HG03066 (cell line): ENCODE measurements around the gene TMEM204.

Experiments used
- ATAC-seq: cut with Tn5 transposase; IDR thresholded peaks from one replicate; pipeline ENCODE4 v1.9.1; 2021; ENCODE audit warnings: low read depth; ENCODE audit not compliant: unreplicated experiment

The TMEM204 gene

GRCh38 chr16:1518626-1519135 is 14.8 kb upstream of the TMEM204 start:
- ATAC-seq, result no peak

DNA sequence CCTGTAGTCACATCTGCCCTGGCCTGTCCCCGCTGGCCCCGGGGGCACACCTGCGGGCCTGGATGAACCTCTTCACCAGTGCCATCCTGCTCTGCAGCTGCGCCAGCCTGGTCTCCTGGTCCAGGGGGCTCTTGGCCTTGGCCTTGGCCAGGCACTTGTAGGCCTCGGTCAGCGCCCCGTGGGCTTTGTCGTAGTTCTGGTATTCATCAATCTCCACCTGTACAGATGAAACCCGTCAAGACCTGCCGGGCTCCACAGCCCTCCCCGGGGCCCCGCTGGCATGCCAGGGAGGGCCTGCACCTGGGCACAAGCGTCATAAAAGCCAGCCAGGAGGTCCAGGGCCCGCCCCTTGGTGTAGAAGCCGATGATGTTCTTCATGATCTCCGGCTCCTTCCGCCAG is 13.6 kb upstream of the TMEM204 start:
- no peak for ATAC-seq

DNA sequence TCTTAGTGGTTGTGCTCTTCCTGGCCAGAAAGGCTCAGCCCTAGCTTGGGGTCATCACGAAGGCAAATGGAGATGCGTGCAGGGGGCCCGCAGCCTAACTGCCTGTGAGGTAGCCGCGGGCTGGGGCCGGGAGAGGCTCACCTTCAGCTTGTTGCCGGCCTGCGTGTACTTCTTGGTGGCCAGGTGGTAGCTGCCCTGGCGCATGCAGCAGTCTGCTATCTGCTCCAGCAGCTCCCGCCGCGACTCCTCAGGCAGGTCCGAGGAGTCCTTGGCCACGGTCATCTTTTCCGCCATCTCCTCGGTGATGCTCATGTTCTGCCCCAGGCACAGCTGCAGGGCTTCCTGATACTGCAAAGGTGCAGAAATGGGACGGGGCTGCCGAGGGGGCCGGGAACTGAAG is 13.0 kb upstream of the TMEM204 start:
- ATAC-seq, result no peak

GRCh38 chr16:1523581-1524245 is 9.8 kb upstream of the TMEM204 start:
- ATAC-seq, result no peak

GRCh38 chr16:1524366-1524765 is 9.1 kb upstream of the TMEM204 start:
- no peak for ATAC-seq

- ATAC-seq, result no peak
Observed at GRCh38 chr16:1525871-1526607, 7.4 kb upstream of the TMEM204 start.

DNA sequence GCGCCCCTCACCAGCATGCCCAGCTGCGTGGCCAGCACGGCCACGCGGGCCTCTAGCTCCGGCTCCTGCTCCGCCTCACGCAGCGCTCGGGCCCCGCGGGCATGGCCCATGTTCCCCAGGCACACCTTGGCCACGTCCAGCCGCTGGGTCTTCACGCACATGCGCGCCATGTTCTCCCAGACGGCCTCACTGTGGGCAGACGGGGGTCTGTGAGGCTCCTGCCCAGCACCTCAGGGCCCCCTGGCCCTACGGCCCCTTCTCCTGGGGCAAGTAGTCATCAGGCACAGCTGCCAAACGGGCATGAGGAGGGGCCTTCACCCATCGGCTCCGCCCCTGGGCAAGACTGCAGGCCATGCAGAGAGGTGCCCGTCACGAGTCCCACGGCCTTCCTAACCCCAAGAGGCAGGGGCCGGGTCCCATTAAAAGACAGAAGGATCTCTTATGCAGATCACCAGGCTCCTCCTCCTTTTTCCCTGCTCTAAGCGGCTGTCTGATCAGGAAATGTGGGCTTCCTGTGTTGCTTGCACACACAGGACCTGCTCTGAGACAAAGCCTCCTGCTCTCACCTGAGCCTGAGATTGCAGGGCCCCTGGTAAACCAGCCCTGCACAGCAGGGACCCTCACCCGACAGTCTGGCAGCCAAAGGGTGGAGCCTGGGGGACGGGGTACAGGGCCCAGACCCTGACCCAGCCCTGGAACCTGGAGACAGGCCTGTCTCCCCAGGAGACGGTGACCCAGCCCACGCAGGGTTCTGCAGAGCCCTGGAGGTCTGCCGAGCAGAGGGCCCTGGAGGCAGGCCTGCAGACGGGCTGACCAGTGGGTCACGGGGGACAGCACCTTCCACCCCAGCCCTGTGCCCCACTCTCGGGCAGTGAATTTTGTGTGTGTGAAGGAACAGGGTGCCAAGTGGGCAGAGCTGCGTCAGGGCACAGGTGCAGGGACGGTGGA is 6.6 kb upstream of the TMEM204 start:
- no peak for ATAC-seq

GRCh38 chr16:1527836-1528811 is 5.3 kb upstream of the TMEM204 start:
- no peak for ATAC-seq

- no peak for ATAC-seq
Observed at GRCh38 chr16:1528921-1529537, 4.4 kb upstream of the TMEM204 start.

GRCh38 chr16:1530349-1530882 is 3.0 kb upstream of the TMEM204 start:
- no peak for ATAC-seq

DNA sequence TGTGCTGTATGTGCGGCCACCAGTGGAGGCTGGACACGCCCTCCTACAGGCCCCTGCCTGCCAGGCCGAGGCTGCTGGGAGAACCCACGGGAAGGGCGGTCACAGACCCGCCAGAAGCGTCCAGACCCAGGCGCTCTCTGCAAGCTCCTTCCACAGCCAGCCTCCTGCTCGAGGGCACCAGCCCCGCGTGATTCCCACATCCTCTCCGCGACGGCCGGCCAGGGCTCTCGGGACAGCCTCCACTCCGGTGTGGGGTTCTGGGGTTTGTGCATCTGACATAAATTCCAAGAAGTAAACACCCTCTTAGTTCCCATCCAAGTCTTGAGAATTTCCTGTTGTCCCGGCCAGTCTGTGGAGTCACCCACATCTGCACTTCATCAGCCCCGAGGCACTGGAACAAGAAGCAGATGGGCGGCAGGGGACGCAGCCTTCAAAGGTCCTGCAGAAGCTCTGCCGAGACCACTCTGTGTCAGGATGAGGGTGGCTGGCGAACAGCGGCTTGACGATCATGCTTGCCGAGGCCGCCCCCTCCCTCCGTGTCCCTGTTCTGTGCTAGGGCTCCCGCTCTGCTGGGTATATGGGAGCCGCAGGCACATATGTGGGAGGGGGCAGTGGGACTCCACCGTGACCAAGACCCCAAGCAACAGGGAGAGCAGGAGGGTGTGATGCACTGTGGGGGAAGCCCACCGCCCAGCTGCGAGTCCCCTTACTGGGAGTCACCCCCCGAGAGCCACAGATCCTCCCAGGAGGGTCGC is 2.4 kb upstream of the TMEM204 start:
- ATAC-seq, result no peak

DNA sequence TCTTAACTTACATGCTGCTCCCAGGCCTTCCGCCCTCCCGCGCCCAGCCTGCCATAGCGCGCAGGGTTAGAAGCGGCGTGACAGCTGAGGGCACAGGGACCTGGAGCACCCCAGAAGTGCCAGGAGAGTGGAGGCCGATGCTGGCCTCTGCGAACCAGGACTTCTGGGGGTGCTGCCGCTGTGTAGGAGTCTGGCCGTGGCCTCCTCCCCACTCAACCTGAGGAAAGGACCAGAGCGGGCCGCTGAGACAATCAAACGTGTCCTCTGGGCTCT is 1.9 kb upstream of the TMEM204 start:
- no peak for ATAC-seq

DNA sequence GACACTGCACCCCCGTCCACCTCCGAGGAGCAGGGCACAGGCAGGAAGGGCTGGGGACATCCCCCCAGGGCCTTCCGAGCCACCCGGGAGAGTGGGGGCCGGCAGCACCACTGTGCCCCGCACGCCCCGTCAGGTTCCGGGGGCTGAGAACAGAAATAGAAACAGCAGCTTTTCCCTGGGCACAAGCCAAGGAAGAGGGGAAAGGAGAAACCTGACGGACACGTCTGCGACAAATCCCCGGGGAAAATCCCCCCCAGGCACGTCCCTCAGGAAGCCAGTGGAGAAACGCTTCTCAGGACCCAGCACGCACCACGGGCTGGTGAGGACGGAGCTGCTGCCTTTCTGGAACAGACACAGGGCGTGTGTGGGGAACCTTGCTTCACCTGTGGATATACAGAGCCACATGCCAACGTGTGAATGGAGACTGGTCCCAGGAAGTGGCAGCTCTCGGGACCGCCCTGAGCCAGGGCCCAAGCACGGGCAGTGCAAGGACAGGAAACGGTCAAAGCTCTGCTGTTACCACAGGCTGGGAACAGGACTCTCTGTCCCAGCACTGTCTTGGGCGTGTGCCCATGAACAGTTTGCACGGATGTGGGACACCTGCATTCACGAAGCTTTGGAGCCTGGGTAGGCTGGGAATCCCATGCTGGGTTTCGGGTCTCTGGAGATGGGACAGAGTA is 1.2 kb upstream of the TMEM204 start:
- no peak for ATAC-seq

GRCh38 chr16:1532771-1533170 is 695 bp upstream of the TMEM204 start:
- ATAC-seq, result no peak

- ATAC-seq, result no peak
Observed at GRCh38 chr16:1534021-1535020, 855 bp downstream of the TMEM204 start.

GRCh38 chr16:1535391-1536291 is 2.2 kb downstream of the TMEM204 start:
- no peak for ATAC-seq
